Stimulated activated CD4-positive, alpha-beta T cell treated with anti-CD3 and anti-CD28 coated beads, Interleukin-4, amount 100 ng/mL, for 24 hours (primary cell): ENCODE measurements around the gene UMODL1.
"Not testable (repeated sequence)": the region's sequence is repeated elsewhere in the genome, so short reads cannot be mapped to it uniquely, and the experiment has no call there.

Experiments
- DNase-seq: peaks from one replicate; pipeline ENCODE4 v3.0.0-alpha.2; 2020

The UMODL1 gene

DNA sequence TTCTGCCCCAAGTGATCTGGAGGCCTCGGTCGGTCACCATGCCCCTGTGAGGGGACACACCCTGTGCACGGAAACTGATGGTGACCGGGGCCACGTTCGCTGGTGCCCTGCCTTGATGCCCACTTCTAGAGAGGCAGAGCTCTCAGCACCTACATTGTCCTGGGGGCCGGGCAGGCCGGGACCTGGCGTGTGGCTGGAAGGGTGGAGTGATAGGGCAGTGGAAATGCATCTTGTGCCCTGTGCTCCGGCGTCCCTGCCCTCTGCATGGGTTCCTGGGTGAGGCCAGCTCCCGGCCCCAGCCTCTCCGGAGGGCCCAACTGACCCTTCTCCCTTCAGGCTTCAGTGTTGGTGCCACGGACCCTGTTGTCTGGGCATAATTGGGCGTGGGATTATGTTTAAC, 11.0 kb upstream of the UMODL1 start:
- no peak for DNase-seq

DNA sequence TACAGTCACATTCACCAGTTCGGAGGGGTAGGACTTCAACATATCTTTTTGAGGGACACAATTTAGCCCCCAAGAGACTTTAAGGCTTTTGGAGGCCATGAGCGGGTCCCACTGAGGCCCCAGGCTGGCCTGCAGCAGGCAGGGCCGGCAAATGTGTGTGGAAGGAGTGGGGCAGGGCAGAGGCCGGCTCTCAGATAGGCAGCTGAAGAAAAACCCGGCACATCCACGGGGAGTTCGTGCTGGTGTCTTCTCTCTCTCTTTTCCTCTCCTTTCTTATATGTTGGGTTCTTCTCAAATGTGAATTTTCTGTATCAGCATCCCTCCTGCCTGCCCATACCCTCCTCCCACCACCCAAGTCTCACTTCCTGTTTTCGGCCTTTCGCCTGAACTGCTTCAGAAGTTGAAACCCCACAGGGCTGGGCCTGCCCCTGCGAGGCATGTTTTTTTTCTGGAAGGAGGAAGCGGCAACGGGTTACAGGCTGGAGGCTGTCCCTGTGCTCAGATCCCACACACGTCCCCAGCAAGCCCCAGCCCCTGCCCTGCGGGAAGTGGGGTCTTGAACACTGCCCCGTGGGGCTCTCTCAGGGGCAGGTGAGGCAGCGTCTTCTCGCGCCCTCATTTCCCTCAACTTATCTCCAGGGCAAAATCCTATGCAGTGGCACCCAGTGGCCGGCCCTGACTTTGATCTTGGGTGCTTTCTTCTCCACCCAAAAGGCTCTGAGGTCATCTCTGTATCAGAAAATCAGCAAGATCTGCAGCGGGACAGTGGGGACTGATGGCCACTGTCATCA, 9.7 kb upstream of the UMODL1 start:
- no peak for DNase-seq

DNA sequence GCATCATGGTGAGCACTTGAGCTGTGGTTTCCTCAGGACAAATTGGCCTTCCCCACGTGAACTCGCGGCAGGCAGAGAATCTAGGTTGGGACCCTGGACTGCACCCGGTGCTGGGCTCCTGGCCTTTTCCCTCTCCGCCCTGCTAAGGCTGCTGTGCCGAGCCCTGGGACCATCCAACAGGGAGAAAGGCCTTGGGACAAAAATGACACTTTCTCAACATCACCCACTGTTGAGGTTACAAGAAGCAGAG, 9.2 kb upstream of the UMODL1 start:
- DNase-seq: no peak

DNA sequence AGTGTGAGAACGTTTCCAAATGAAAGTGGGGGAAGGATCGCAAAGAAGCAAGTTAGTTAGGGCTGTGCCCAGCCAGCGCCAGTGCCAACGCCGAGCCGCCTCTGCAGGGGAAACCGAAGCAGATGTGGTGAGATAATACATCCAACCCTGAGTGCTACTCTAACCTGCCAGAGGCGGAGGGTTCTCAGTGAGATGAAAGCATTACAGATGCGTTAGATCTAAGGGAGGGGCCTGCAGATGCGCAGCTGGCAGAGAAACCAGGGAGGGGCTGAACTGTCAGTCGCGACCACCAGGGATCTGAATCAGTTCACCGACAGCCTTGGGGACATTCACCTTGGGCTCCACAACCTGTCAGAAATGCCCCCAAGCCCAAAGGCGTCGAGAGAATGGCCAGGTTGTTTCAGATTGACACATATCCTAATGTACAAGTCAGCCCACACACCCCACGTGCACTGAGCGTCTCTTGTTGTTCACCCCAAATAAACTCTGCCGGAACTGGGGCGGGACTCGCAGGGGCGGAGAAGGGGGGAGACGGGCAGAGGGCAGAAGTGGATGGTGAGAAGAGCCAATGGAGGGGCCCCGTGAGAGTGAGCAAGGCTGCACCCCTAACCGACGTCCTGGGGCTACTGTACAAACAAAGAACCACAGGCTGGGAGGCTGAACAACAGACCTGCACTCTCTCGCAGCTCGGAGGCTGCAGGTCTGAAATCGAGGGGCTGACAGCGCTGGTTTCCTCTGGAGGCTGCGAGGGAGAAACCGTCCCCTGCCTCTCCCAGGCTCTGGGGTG, 8.7 kb upstream of the UMODL1 start:
- peak; percentile 74 for DNase-seq

DNA sequence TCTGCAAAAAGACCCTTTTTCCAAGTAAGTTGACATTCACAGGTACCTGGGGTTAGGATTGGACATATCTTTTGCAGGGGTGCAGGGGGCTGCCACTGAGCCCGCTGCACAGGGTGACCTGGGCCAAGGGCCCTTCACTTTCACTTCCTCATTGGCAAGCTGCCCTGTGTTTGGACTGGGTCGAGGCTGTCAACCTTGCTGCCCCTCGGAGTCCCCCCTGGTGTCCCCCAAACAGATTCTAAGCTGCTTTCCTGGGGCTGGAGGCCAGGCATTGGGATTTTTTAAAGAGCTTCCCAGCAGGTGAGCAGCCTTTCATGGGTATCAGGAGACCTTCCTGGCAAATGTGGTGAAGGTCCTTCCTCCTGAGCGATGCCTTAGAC, 7.9 kb upstream of the UMODL1 start:
- no peak for DNase-seq

DNA sequence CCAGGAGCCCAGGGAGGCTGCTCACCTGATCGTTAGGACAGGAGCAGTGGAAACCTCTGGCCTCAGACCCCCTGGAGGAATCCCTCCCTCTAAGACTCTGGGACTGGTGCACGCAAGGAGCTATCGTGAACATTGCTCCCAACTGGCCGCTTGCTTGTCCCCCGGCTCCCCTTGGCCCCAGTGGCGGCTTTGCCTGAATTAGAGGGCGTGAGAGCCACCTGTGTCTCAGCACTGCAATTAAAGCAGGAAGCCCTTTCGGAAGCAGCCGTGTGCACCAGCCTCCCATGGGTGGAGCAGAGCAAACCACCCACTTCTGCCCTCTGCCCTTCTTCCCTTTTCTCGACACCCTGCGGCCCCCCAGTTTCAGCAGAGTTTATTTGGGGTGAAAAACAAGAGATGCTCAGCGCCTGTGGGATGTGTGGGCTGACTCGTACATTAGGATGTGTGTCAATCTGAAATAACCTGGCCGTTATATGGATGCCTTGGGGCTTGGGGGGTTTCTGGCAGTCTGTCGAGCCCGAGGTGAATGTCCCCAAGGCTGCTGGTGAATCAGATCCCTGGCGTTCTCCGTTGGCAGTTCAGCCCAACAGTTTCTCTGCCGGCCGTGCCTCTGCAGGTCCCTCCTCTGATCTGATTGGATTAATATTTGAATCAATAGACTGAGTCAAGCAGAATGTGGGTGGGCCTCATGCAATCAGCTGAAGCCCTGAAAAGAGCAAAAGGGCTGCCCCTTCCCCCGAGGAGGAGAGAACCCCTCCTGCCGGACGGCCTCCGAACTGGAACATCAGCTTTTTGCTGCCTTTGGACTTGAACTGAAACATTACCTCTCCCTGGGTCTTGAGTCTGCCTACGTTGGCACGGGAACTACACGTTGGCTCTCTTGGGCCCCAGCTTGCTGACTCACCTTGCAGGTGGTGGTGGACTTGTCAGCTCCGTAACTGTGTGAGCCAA, 7.3 kb upstream of the UMODL1 start:
- DNase-seq: peak; percentile 59

DNA sequence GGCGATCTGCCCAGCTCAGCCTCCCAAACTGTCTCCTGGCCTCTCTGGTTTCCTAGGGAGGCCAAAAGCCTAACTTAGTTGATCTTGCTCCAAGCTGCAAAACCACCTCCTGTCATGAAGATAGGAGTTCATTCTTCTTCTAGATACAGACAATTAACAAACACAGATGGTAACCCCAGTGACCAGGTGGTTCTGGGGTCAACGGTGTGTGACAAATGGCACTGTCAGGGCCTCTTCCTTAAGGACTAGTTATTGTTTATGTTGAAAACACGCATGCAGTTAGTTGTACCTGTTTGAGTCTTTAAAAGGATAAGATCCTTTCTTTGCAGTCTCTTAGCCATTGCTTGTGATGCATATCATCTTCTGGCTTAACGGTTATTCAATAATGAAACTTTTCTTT, 4.6 kb upstream of the UMODL1 start:
- no peak for DNase-seq

DNA sequence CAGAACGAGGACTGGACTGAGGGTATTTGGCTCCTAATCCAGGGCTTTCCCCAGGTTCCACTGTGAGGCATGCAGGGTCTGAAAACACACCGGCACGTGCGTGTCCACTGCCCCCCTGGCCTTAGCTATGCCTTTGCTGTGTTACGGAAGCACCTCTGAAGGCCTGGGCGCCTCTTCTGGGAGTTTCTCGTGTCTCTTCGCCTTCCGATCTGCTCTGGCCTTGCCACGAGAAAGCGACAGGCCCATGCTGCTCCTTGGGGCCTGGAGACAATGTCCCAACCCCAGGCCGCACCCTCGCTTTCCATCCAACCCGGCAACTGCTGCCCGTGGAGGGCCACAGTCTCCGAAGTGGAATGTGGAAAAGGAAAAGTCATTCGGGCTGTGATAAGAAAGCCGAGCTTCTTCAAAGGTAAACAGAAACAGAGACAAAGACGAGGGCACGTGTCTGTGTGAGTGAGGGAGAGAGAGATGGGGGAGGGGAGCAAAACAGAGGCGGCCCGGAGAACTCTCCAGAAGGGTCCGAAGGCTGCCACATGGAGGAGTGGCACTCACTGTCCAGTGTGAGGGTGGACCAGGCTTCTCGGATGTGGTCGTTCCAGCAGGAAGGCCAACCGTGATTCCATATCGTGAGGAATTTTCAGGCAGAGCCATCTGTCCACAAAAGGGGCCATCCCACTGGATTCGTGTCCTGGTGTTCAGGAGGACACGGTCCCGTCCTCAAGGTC, 3.4 kb upstream of the UMODL1 start:
- no peak for DNase-seq

DNA sequence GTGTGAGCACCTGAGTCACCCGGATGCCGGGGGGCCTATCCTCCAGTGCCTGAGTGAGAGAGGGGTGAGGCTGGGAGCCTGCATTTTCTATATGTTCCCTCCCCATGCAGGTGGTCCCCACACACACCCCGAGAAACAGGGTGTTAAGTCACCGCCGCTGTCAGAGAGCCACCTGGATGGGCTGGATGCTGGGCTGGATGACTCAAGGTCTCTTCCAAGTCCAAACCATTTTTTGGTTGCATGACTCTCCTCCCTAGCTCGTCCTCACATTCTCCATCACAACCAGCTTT, 2.9 kb upstream of the UMODL1 start:
- no peak for DNase-seq

DNA sequence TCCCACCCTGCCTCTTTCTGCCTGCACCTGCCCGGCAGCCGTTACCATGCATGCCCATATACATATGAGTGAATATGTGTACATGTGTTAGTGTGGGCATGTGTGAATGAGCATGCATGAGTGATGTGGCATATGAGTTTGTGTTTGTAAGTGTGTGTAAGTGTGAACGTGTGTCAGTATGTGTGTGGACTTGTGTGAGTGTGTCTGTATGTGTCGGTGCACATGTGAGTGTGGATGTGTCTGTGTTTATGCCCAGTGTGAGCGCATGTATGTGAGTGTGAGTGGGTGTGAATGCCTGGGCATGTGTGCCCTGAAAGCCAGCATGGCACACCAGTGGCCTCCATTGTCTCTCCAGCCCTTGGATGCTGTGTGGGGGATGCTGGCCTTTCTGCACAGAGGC, 2.5 kb upstream of the UMODL1 start:
- no peak for DNase-seq

DNA sequence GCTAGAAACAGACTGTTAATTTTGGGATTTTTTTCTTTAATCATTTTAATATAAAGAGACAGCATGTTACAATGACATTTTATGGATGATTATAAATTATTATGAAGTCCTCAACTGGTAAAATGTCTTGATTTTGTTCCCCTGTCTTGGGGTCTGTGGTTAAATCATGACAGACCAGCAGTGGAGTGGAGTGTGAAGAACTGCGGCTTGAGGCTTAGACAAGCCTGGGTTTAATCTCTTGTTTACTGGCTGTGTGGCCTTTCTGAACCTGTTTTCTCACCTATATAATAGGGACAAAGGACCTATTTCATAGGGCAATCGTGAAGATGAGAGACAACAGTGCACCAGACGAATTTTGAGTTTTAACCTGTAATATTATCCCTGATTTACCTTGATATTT, 1.8 kb upstream of the UMODL1 start:
- no peak for DNase-seq

DNA sequence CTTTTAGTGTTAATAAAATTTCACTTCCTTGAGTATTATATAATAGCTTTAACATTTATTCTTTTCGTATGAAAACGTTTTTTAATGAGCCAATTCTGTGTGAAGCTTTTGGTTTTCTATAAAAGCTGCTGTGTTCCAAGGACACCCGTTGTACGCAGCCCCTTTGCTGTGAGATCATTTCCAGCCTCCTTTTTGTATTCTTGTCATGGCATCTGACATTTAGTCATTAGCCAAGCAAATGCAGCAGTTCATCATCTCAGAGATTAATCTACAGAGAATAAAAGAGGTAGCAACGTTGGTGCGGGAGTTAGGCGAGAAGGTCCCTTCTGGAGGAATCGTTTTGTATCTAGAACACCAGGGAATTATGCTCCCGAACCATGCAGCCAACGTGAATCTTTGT, 1.3 kb upstream of the UMODL1 start:
- DNase-seq: no peak

DNA sequence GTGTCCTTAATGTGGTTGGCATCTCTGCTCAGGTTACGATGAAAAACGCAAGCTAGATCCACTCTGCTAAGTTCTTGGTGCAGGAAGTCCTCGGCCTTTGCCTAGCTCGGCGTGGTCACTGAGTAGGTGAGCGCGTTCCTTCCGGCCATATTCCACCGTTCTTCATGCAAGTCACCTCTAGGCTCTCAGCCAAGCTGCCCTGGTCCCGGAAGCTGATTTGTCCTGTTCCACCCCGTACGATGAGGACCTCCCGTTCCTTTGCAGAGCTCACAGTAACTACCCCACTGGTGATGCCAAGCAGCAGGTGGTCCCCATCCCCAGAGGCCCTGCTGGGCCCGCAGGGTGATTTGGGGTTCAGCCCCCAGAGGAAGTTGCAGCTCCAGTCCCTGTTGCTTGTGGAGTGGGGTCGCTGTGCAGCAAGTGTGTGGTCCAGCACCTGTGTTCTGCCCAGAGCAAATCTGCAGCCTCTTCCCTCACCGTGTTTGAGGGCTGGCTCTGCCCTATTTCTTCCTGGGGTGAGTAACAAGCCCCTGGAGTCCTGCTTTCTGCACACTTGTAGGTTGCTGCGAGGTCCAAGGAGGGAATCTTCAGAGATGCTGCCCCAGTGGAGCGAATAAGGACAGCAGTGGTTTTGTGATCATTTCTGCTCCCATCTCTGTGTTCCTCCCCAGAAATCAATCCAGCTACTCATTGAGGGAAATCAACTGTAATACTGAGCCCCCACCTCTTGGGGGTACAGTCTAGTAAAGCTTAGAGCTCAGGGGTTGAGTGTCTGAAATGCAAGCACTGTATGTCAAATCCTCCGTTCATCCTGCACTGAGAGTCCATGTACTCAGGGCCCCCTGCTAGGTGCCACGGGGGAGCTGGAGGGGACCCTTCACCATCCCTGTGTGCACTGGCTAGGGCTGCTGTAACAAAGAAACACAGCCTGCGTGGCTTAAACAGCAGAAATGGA, 2.3 kb downstream of the UMODL1 start:
- DNase-seq: no peak

DNA sequence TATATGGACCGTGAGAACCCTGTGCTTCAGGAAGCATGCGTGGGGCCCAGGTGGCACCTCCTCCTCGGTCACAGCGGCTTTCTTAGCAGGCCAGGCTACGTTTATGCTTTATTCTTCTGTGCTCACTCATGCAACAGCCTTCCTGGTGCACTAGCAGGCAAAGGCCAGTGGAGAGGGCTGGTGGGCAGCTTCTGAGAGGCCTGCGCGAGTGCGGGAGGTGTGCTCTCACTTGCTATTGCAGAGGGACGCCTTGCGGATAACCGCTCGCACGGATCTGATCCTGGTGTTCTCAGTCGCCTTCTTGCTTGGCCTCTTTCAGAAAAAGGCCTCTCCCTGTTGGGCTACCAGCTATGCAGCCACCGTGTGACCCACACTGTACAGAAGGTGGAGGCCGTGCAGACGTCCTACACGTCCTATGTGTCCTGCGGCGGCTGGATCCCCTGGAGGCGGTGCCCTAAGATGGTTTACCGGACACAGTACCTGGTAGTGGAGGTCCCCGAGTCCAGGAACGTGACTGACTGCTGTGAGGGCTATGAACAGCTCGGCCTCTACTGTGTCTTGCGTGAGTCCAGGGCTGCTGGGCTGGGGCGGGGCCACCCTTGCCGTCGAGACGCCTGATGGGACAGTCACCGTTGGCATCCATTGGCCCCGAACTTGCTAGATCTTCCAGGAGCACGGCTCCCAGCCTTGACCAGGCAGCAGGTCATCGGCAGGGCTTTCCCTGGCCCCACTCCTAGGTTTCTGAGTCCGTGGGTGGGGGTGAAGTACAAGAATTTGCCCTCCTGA, 4.8 kb downstream of the UMODL1 start:
- DNase-seq: no peak

DNA sequence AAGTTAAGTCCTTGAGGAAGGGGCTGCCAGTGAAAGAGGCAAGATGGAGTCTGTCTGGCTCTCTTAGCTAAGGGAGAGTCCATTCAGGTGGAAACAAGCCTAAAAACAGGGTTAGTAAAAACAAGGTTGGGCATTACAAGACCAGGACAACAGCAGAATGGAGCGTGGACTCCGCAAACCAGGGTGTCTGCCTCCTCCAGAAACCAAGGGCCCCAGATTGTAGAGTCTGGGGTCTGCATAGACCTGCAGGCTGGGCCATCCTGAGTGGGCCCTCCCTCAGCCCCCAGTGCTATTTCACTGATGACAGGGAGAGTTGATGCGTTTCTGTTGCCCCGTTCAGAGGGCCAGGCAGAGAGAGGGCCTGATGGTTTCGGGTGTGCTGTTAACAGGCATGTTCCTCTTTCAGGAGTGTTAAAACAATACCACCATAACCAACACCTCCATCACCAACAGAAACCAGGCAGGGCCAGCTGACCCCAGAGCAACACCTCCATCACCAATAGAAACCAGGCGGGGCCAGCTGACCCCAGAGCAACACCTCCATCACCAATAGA, 6.6 kb downstream of the UMODL1 start:
- not testable (repeated sequence) for DNase-seq

DNA sequence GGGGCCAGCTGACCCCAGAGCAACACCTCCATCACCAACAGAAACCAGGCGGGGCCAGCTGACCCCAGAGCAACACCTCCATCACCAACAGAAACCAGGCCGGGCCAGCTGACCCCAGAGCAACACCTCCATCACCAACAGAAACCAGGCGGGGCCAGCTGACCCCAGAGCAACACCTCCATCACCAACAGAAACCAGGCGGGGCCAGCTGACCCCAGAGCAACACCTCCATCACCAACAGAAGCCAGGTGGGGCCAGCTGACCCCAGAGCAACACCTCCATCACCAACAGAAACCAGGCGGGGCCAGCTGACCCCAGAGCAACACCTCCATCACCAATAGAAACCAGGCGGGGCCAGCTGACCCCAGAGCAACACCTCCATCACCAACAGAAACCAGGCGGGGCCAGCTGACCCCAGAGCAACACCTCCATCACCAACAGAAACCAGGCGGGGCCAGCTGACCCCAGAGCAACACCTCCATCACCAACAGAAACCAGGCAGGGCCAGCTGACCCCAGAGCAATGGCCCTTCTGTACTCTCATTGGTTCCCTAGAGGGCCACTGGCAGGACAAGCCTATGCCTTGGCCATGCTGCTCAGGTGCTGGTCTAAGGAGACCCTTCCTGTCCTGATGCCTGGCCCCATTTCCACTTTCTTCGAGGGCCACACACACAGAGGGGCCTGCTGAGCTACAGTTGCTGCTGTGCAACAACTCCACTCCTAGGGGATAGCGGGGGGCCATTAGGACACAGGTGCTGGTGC, 7.3 kb downstream of the UMODL1 start:
- not testable (repeated sequence) for DNase-seq

DNA sequence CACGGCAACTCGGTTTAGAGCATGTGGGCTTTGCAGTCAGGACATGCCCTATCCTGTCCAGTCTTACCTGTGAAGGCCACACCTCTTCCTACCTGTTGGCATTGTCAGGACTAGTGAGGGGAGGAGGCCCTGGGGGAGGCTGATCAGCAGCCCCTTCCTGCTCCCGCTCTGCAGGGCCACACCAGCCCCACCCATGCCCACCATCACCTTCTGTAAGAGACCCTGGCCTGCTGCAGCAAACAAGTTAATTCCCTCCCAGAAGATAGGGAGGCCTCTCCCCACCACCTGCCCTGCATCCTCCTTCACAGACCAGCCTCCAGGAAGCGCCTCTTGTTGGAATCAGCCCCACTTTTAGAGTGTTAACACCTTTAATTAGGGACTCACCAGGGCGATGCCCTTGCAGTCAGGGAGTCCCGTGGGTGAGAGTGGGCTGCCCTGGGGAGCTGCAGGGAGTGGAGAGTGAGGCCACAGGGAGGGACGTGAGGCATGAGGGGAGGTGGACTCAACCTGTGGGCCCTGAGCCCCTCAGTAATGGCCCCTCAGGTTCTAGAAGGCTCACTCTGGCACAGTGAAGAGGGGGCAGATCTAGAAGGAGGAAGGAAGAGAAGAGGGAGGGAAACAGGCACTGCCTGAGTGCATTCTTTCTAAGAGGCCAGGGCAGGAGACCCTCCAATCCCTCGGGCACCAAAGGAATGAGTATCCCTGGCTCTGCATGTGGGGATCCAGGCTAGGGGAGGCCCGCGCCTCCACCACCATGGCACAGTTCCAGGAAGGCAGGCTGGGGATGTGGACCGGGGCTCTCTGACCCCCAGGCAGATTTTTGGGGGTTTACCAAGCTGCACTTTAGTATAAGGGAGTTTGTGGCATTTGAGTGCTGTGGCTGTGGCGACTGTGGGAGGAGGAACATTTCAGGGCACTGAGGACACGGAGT, 8.2 kb downstream of the UMODL1 start:
- no peak for DNase-seq

DNA sequence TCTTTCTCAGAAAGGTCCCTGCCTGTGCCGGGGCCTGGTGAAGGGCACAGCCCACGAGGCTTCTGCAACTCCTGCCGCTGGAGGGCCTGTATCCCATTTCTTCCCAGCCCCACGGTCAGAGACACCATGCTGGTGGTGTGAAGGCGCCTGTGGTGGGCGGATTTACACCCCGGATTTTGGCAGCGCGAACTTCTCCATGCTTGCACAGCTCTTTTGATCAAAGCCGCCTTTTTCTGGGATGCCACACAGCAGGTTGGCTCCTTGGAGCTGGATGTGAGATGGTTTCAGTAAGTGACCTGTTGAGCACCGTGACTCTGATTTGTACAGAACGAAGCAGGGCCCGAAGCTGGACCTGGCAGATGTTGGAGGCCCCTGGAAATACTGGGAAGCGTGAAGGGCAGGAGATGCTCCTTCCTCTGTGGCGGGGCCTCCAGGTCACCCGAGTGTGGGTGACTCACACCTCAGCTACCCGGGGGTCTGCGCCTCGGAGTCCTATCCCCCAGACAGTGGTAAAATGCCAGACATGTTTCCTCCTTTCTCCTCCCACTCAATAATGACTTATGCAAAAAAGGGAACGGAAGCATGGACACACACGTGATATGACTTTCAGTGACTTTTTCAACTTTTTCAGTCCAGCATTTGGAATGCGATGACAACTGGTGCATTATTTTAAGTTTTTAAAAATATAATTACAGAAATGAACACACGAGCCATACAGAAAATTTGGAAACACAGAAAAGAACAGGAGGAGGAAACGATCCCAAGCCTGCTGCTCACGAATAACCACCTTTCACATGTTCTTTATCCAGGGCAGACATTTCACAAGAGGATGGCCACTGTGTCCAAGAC, 9.0 kb downstream of the UMODL1 start:
- DNase-seq: no peak
